HG03066 (cell line): ENCODE data around the gene ZC3H12C.

ENCODE experiments used
- ATAC-seq: cut with Tn5 transposase; IDR thresholded peaks from one replicate; pipeline ENCODE4 v1.9.1; 2021; ENCODE audit warnings: low read depth; ENCODE audit not compliant: unreplicated experiment

The ZC3H12C gene

GRCh38 chr11:110096496-110096895 lies 3.3 kb downstream of the ZC3H12C start:
- ATAC-seq = no peak

DNA sequence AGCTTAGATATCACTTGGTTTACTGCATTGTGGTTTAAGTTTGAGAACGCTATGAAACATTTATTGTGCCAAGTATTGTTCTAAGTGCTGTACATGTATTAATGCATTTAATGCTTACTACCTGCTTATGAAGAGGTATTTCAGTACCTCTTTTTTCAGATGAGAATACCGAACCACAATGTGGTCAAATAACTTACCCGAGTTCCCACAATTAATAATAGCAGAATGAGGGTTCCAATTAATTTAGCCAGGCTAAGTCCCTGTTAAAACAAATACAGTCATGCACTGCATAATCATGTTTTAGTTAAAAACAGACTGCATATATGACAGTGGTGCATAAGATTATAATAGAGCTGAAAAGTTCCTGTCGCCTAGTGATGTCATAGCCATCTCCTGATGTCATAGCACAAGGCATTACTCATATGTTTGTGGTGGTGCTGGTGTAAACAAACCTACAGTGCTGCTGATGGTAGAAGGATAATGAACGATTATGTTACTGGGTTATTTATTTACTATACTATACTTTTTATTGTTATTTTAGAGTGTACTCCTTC lies 4.3 kb downstream of the ZC3H12C start:
- no peak for ATAC-seq

- ATAC-seq = peak; percentile 62
Observed at GRCh38 chr11:110098645-110099044, 5.5 kb downstream of the ZC3H12C start.

GRCh38 chr11:110100476-110101240 lies 7.5 kb downstream of the ZC3H12C start:
- ATAC-seq = no peak

- ATAC-seq = no peak
Observed at GRCh38 chr11:110106713-110107274, 13.6 kb downstream of the ZC3H12C start.

DNA sequence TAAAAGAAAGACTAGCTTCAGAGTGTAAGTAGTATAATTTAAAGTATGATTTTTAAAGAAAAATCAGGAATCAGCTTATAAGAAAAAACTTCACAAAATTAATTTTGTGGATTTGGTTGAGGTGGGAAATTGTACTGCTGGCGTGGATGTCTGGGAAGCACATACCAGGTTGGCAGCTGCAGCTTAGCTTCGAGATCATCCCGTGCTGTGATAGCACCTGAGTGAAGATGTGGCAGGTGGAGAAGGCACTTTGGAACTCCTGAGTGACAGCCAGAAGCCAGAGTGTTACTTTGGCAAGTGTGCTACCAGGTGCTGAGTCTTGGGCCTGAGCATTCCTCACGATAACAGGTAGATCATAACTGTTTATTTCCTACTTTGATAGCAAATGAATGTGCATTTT lies 17.7 kb downstream of the ZC3H12C start:
- ATAC-seq = no peak

DNA sequence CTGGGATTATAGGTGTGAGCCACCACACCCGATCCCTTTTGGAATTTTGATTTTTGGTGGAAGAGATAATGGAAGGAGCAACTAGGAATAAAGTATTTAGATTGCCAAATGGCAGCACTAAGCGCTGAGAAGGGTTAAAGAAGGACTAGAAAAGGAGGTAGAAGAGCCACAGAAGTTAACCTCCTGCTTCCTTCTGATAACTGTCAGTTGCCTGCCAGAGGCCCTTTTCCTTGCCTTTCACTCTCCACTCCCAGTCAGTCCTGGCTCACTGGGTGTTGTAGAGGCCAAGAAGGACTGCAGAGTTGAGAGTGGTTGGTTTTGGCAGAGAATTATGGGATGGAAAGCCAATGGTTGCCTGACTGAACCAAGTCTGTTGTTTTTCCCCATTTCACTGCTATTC lies 19.3 kb downstream of the ZC3H12C start:
- ATAC-seq = no peak

- ATAC-seq = no peak
Observed at GRCh38 chr11:110113505-110113904, 20.3 kb downstream of the ZC3H12C start.

DNA sequence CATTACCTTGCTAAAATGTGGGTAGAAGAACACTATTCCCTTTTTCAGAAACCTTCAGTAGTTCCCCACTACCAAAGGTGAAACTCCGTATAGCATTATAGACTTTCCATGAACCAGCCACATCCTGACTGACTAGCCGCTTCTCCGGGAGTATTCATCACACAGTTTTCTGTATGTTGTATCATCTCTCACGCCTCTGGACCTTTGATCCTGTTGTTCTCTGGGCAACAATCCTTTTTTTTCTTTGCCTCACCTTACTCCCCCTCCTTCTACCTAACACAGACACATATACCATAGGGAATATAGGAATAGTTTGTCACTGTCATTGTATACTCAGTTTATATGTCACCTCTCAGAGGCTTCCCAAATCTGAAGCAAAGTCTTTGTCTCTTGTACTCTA lies 20.8 kb downstream of the ZC3H12C start:
- ATAC-seq = no peak

DNA sequence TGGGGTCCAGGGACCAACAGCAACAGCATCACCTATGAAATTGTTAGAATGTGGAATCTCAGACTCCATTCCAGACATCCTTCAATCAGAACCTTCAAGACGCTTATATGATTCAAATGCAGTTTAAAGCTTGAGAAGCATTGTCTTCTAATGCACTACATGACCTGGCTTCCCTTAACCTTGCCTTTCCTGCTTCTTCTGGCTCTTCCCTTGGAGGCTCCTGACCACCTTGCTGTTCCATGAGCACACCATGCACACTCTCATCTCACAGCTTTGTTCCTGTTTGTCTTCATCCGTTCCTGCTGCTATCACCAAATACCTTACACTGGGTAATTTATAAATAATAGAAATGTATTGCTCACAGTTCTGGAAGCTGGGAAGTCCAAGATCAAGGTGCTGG lies 26.1 kb downstream of the ZC3H12C start:
- ATAC-seq = no peak

GRCh38 chr11:110121204-110121603 lies 28.0 kb downstream of the ZC3H12C start:
- ATAC-seq = no peak

DNA sequence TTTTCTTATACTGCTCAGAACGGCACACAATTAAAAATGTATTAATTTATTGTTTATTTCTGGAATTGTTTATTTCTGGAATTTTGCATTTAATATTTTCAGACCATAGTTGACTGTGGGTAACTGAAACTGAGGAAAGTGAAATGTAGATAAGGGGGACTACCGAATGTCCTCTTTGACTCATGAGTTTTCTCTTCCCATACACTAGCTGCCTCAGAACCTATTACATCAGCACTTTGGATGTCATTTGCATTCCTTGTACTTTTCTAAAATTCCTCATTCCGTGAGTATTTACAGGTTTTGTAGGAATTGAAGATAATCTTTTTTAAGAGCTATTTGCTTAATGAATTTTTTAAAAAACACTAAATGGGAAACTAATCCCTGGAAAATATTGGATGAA lies 29.8 kb downstream of the ZC3H12C start:
- no peak for ATAC-seq

DNA sequence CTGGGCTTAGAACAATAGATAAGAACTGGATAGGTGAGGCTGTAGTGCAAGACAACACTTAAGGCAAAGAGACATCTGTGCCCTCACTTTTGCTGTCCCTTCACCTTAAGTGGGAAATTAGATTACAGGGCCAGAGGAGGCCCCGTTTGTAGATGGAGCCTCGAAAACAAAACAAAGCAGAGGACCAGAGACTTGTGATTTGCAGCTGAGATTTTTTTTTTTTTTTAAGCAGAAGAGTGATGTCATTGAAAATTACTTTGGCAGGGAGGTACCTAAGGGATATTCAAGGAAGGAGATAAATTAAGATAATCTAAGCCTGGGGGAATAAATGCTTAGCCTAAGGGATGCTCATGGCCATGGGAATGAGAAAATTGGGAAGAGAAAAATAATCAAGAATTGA lies 31.4 kb downstream of the ZC3H12C start:
- ATAC-seq = no peak

GRCh38 chr11:110125632-110126031 lies 32.4 kb downstream of the ZC3H12C start:
- ATAC-seq = no peak

- ATAC-seq = no peak
Observed at GRCh38 chr11:110126936-110127335, 33.7 kb downstream of the ZC3H12C start.

DNA sequence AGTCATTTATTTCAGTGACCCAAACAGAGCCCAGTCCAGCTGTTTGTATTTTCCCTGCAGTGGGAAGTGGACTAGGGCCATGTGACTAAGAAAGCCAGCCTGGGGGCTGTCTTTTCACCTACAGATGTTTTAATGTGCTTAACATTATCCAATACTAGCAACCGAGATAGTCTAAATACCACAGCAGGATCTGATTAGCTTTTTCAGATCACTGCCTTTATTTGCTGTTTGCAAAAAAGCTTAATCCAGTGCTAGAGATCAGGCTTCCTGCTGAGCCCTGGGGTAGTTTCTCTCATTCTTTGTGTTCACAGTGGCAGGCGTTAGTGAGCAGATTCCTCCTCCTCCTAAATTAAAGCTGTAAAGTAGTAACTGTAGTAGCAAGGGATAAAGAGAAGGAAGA lies 35.0 kb downstream of the ZC3H12C start:
- no peak for ATAC-seq

DNA sequence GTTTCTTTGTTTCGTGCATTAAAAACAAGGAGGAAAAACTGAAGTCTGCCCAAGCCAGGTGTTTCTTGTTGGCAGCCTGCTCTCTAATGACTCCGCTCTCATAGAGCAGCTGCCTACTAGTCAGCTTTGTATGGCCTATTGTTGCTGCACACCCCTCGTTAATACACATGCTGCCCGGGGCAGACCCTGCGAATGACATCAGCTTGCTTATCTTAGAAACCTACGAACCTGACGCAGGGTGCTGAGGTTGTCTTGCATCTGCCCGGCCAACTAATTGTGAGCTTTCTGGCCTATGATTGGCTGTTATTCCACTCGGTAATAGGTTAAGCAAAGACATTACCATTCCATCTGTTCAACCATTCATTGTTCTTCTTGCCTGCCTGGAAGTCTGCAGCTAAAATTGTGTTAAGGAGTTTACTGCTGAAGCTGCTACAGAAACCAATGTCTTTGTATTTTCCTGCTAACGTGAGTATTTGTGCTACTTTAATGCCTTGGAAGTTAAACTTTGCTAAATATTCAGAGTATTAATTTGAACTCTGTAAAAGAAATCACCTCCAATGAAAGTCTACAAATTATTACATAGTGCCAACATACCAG lies 37.5 kb downstream of the ZC3H12C start:
- ATAC-seq = no peak

- no peak for ATAC-seq
Observed at GRCh38 chr11:110131386-110132123, 38.4 kb downstream of the ZC3H12C start.

GRCh38 chr11:110133160-110133559 lies 40.0 kb downstream of the ZC3H12C start:
- ATAC-seq = no peak

GRCh38 chr11:110134110-110134509 lies 40.9 kb downstream of the ZC3H12C start:
- no peak for ATAC-seq

DNA sequence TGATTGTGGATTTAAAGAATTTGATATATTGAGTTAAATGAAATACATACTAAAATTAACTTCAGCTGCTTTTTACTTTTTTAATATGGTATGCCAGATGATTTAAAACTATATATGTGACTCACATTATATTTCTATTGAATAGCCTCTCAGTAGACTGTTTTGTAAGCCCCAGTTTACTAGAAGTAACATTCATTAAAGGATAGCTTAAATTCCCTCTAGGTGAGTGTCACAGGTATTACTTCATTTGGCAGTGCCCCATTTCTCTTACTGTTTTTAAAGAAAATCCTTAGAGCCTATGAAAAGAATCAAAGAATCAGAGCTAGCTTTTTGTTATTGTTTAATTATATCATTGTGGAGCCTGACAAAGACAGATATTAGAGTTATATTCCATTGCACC lies 48.6 kb downstream of the ZC3H12C start:
- ATAC-seq = no peak
